Panc1 (cell line): ENCODE measurements around the gene BOD1. TPM values are rescaled to one million over a fixed set of nuclear protein-coding genes. Genes with fewer than 3 reads are reported as not detected.

Source experiments
- ATAC-seq: fragments of 200-7000 bp; cut with Tn5 transposase; 2 replicates; pipeline ENCODE4 v1.9.1; 2020; ENCODE audit warnings: mild to moderate bottlenecking, moderate library complexity
- BruUV-seq: library from RNA; stranded (reverse); fragments of 400-500 nt; replicated peaks from 2 replicates; lab custom pipeline; 2021; lab: Mats Ljungman, UMichigan
- CTCF ChIA-PET: fragments of 300-600 bp; sonication (Branson Sonifier 250); formaldehyde crosslinking; loops from one replicate; lab custom pipeline; 2022; ENCODE audit warnings: antibody characterized with exemption; lab: Charles Lee
- POLR2A ChIA-PET: fragments of 300-600 bp; sonication (Branson Sonifier 250); formaldehyde crosslinking; loops from one replicate; lab custom pipeline; 2022; ENCODE audit warnings: antibody characterized with exemption; lab: Charles Lee
- DNase-seq: peaks from one replicate; pipeline ENCODE4 v3.0.0-alpha.2; 2010; ENCODE audit warnings: low read depth, low spot score
- H3K27ac ChIP-seq: 2 replicates; pipeline ENCODE4 v1.5.1; 2011; ENCODE audit warnings: mild to moderate bottlenecking, low read length, inconsistent platforms
- H3K27me3 ChIP-seq: fragments of 200-500 bp; sonication (Bioruptor generic); 2 replicates; pipeline ENCODE4 v1.6.0; 2014; ENCODE audit warnings: low read length, inconsistent platforms; ENCODE audit not compliant: control insufficient read depth, insufficient read depth
- H3K36me3 ChIP-seq: fragments of 200-500 bp; sonication (Bioruptor generic); 2 replicates; pipeline ENCODE4 v1.5.1; 2014; ENCODE audit warnings: inconsistent platforms, mild to moderate bottlenecking, low read length, moderate library complexity; ENCODE audit not compliant: control insufficient read depth, insufficient read depth
- H3K4me1 ChIP-seq: 2 replicates; pipeline ENCODE4 v1.5.1; 2011; ENCODE audit warnings: inconsistent platforms, mild to moderate bottlenecking, low read length, moderate library complexity; ENCODE audit not compliant: control insufficient read depth, insufficient read depth
- H3K4me3 ChIP-seq, 2 experiments: 2 replicates each; pipeline ENCODE4 v1.5.1; 2011 to 2012; ENCODE audit warnings: low read depth in 2 of 2, low read length in 2 of 2, mild to moderate bottlenecking in 2 of 2, inconsistent platforms in 1 of 2, moderate library complexity in 1 of 2
- H3K9me3 ChIP-seq: fragments of 200-500 bp; sonication (Bioruptor generic); 2 replicates; pipeline ENCODE4 v1.5.1; 2014; ENCODE audit warnings: low read depth, mild to moderate bottlenecking, inconsistent platforms, low read length, moderate library complexity; ENCODE audit not compliant: control insufficient read depth, insufficient read depth
- POLR2AphosphoS5 ChIP-seq: IDR thresholded peaks from 2 replicates; pipeline ENCODE4 v1.6.1; 2012; ENCODE audit warnings: mild to moderate bottlenecking, low read depth, low read length, moderate library complexity
- SIN3A ChIP-seq: IDR thresholded peaks from 2 replicates; pipeline ENCODE4 v1.6.1; 2012; ENCODE audit warnings: low read depth, mild to moderate bottlenecking, low read length, moderate library complexity, borderline replicate concordance; ENCODE audit not compliant: insufficient read depth
- TCF7L2 ChIP-seq: IDR thresholded peaks from 2 replicates; pipeline ENCODE4 v1.6.1; 2011; ENCODE audit warnings: mild to moderate bottlenecking, low read depth, low read length, inconsistent platforms
- in situ Hi-C: cut with HindIII; loops from 2 replicates; pipeline ENCODE4 v1.10.0; 2016; ENCODE audit warnings: low sequenced_read_pairs, low pct_unique_long_range_greater_than_20kb
- intact Hi-C: fragments of 100-400 bp; cut with micrococcal nuclease; formaldehyde crosslinking; loops from one replicate; pipeline ENCODE4 v1.10.0; 2022; ENCODE audit not compliant: unreplicated experiment
- total RNA-seq: library from RNA; stranded (reverse); gene quantifications from one replicate; pipeline ENCODE4 v1.2.1, GENCODE V29; 2021; ENCODE audit not compliant: unreplicated experiment
- TF ChIP-seq, protein P1 (sequence below): fragments of 450-650 bp; IDR thresholded peaks from 2 replicates; pipeline ENCODE4 v1.5.1; 2017; ENCODE audit warnings: mild to moderate bottlenecking
- TF ChIP-seq, protein P2 (sequence below), 2 experiments: IDR thresholded peaks; 2 replicates each; pipeline ENCODE4 v1.6.1; 2011 to 2012; ENCODE audit warnings: low read depth in 2 of 2, control low read depth in 1 of 2, low read length in 1 of 2, mild to moderate bottlenecking in 1 of 2, moderate library complexity in 1 of 2; ENCODE audit not compliant: insufficient read depth in 1 of 2

BOD1 gene
- total RNA-seq, 1 experiment from 2014 or later, result 86.1 TPM

DNA sequence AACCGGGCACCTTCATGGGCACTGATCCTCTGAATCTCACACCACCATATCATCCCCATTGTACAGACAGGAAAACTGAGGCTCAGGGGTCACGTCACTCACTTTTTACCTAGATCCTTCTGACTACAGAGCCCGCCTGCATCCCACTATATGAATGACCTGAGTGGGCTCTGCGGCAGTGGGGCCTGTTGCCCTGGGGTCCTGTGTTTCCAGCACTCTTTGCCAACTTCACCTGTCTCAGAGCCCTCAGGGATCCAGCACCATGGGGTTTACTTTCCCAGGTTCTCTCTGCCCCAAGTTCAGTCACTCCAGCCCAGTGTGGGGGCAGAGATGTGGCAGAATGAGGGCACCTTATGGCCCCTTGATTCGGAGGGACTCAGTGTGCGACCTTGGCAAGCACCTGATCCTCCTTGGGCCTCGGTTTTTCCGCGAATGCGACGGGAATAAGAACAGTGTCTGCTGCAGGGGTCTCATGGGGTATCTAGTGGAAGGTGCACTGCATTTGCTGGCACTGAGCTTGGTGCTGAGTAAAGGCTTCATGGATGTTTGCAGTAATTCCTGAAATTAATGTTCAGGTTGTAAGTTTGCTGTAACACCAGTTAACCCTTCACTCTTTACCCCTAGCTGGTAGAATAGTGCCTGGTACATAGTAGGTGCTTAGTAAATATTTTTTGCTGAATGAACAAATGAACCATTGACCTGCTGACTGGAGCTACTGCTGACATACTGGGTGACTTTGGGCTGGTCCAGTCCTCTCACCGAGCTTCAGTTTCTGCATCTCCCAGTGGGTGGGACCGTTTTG, 47.1 kb upstream of the BOD1 start:
- Histone ChIP-seq H3K27ac (no peak overlapping the region), H3K36me3 (no peaks in the 10 kb centered on the region), H3K9me3 (no peaks in the 10 kb centered on the region), H3K4me3 (no peak overlapping the region), H3K27me3 (no peaks in the 10 kb centered on the region), H3K4me1 (no peaks in the 10 kb centered on the region)
- ATAC-seq (no peak), DNase-seq (no peak)
- no TSS peak for BruUV-seq
- in situ Hi-C loops (no loop called here), intact Hi-C loops (no loop called here)
- no peak for TF ChIP-seq TCF7L2
- TF ChIP-seq, protein P1, sequence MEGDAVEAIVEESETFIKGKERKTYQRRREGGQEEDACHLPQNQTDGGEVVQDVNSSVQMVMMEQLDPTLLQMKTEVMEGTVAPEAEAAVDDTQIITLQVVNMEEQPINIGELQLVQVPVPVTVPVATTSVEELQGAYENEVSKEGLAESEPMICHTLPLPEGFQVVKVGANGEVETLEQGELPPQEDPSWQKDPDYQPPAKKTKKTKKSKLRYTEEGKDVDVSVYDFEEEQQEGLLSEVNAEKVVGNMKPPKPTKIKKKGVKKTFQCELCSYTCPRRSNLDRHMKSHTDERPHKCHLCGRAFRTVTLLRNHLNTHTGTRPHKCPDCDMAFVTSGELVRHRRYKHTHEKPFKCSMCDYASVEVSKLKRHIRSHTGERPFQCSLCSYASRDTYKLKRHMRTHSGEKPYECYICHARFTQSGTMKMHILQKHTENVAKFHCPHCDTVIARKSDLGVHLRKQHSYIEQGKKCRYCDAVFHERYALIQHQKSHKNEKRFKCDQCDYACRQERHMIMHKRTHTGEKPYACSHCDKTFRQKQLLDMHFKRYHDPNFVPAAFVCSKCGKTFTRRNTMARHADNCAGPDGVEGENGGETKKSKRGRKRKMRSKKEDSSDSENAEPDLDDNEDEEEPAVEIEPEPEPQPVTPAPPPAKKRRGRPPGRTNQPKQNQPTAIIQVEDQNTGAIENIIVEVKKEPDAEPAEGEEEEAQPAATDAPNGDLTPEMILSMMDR, result no peak
- no peak for TF ChIP-seq POLR2AphosphoS5
- TF ChIP-seq, protein P2, sequence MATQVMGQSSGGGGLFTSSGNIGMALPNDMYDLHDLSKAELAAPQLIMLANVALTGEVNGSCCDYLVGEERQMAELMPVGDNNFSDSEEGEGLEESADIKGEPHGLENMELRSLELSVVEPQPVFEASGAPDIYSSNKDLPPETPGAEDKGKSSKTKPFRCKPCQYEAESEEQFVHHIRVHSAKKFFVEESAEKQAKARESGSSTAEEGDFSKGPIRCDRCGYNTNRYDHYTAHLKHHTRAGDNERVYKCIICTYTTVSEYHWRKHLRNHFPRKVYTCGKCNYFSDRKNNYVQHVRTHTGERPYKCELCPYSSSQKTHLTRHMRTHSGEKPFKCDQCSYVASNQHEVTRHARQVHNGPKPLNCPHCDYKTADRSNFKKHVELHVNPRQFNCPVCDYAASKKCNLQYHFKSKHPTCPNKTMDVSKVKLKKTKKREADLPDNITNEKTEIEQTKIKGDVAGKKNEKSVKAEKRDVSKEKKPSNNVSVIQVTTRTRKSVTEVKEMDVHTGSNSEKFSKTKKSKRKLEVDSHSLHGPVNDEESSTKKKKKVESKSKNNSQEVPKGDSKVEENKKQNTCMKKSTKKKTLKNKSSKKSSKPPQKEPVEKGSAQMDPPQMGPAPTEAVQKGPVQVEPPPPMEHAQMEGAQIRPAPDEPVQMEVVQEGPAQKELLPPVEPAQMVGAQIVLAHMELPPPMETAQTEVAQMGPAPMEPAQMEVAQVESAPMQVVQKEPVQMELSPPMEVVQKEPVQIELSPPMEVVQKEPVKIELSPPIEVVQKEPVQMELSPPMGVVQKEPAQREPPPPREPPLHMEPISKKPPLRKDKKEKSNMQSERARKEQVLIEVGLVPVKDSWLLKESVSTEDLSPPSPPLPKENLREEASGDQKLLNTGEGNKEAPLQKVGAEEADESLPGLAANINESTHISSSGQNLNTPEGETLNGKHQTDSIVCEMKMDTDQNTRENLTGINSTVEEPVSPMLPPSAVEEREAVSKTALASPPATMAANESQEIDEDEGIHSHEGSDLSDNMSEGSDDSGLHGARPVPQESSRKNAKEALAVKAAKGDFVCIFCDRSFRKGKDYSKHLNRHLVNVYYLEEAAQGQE (IDR thresholded peaks at IDR 0.05; ENCODE audit: insufficient read depth in 1 of 2, low read depth in 2 of 2, low read length in 1 of 2), result no peak
- no peak for TF ChIP-seq SIN3A
- ChIA-PET POLR2A (no interaction called here), CTCF (no interaction called here)

DNA sequence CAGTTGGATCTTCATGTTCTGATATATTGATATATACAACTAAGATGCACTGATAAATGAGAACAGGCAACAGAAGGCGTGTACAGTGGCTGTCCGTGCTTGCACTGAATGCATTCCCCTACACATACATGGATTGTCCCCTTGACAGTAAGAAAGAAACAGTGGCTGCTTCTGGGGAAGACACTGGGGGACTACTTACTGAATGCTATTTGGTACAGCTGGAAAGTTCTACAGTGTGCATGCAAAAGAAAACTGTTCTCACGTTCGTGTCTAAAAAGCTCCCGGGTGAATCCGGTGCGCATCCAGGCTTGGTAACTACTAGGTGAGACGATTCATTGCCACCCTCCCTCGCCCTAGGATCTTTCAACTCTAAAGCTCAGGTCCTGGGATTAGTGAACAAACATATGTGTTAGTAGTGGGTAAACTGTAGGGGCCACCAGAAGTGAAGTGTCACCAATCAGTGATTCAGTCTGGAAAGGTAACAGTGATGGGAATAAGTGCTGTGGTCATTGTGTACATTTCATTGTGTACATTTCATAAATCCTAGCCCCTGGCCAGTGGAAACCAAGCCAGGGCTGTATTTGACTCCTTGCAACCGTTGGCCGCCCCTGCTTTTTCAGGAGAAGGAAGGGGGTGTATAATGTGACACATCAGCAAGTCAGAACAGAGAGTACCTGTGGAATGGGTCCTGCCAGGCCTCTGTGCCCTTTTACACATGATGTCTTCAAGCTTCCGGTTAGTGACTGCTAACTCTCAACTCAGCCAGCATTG, 46.3 kb upstream of the BOD1 start:
- no TSS peak for BruUV-seq
- Histone ChIP-seq H3K27me3 (no peaks in the 10 kb centered on the region), H3K4me1 (no peaks in the 10 kb centered on the region), H3K4me3 (no peak overlapping the region), H3K36me3 (no peaks in the 10 kb centered on the region), H3K27ac (no peak overlapping the region), H3K9me3 (no peaks in the 10 kb centered on the region)
- DNase-seq (no peak), ATAC-seq (no peak)
- POLR2A ChIA-PET, result no interaction called here
- intact Hi-C loops (no loop called here), in situ Hi-C loops (no loop called here)
- CTCF ChIA-PET, result no interaction called here
- TF ChIP-seq SIN3A, result no peak
- TF ChIP-seq, protein P1, result no peak
- TF ChIP-seq, protein P2 (IDR thresholded peaks at IDR 0.05; ENCODE audit: insufficient read depth in 1 of 2, low read depth in 2 of 2, low read length in 1 of 2), result no peak
